Fibroblast of the aortic adventitia (primary cell): Measurements from ENCODE around the gene NR2E1. TPM values are rescaled to one million over a fixed set of nuclear protein-coding genes. Genes with fewer than 3 reads are reported as not detected.

ENCODE experiments used
- DNase-seq: peaks from one replicate; pipeline ENCODE4 v3.0.0-alpha.2; 2010; ENCODE audit warnings: low read depth
- H3K4me3 ChIP-seq: 2 replicates; pipeline ENCODE4 v1.5.1; 2011; ENCODE audit warnings: low read depth, mild to moderate bottlenecking, control low read depth, low read length, moderate library complexity
- total RNA-seq: library from RNA; depleted of rRNA; stranded (reverse); fragments of >200 nt; gene quantifications from 2 replicates; pipeline ENCODE4 v1.2.3, GENCODE V29; 2012; ENCODE audit warnings: low replicate concordance
- TF ChIP-seq, protein P1 (sequence below): IDR thresholded peaks from 2 replicates; pipeline ENCODE4 v1.5.1; 2011; ENCODE audit warnings: mild to moderate bottlenecking, low read length, control low read depth, inconsistent platforms; ENCODE audit not compliant: insufficient read depth

Gene NR2E1
- total RNA-seq, 1 donor: not detected

DNA sequence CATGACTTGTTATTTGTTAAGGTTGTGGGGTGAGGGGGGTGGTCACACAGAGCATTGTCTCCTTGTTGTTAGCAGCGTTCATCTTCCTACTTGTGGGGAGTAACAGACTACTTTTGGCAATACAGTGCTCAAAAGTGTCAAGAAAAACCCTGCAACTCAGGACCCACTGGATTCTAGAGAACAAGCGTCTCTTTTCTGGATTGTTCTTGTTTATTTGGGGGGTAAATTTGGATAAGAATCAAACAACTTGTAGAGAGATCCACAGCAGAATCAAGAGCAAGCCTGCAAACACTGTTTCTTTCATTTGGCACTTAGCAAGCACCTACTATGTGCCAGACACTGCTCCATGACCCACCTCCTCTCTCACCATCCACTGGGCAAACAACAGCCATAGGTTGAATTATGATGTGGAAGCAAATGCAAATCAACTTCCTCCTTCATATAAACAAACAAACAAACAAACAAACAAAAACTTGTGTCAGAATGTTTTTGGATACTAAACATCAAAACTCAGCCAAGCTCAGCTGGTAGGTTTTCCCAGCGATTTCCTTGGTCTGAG lies 4.0 kb upstream of the NR2E1 start:
- TF ChIP-seq, protein P1, sequence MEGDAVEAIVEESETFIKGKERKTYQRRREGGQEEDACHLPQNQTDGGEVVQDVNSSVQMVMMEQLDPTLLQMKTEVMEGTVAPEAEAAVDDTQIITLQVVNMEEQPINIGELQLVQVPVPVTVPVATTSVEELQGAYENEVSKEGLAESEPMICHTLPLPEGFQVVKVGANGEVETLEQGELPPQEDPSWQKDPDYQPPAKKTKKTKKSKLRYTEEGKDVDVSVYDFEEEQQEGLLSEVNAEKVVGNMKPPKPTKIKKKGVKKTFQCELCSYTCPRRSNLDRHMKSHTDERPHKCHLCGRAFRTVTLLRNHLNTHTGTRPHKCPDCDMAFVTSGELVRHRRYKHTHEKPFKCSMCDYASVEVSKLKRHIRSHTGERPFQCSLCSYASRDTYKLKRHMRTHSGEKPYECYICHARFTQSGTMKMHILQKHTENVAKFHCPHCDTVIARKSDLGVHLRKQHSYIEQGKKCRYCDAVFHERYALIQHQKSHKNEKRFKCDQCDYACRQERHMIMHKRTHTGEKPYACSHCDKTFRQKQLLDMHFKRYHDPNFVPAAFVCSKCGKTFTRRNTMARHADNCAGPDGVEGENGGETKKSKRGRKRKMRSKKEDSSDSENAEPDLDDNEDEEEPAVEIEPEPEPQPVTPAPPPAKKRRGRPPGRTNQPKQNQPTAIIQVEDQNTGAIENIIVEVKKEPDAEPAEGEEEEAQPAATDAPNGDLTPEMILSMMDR: no peak
- H3K4me3 ChIP-seq: no peak overlapping the region
- no peak for DNase-seq

DNA sequence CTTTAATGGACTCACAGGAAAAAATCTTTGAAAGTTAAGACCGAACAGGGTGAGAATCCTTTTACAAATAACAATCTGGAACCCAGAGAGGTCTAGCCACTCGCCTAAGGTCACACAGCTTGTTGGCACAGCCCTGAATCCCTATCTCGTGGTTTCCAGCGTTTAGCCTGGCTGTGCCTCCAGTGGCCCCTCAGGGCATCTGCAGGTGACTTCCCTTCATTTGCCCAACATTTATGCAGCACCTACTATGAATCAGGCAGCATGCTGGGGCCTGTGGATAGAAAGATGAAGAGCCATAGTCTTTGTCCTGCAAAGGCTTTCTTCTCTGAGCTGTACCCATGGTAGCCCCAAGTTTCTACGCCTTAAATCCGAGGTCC lies 2.6 kb upstream of the NR2E1 start:
- TF ChIP-seq, protein P1: no peak
- DNase-seq: no peak
- H3K4me3 ChIP-seq: no peak overlapping the region

DNA sequence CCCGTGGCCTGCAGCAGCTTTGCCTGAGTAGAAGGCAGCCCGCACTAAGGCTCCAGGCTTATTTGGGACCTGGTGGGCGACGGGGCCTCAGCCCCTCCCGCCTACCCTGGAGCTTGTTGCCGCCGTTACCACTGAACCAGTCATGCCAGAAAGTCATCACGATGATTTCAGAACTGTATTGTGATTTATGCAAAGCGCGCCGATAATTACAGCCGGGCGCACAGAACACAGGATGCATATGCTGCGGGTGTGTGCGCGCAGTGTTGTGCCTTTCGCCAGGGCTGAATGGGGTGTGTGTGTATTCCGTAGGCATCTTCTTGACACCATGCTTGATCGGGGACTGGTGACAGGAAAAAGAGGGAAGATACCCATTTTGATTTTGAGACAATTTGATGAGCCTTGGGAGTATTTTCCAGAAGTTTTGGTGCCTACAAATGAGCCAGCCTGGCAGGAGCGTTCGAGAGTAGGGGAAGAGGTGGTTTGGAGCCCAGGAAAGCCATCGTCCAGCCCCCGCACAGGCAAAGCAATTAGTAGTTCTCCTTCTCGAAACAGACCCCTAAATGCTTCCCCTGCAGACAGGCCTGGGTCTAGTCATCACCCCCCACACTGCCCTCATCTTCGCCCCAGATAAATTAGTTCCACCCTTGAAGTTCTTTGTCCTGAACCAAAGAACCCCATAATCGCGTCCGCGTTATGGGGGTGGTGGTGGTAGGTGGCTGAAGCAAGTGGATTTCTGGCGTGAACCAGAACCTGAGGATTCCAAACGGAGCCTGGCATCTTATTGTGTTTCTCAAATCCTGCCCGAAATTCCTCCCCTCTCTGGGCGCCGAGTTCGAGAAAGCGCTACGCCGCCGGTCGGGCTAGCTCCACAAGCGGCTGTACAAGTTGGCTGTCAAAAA lies 1.9 kb upstream of the NR2E1 start:
- no peak overlapping the region for H3K4me3 ChIP-seq
- no peak for DNase-seq
- TF ChIP-seq, protein P1: no peak

DNA sequence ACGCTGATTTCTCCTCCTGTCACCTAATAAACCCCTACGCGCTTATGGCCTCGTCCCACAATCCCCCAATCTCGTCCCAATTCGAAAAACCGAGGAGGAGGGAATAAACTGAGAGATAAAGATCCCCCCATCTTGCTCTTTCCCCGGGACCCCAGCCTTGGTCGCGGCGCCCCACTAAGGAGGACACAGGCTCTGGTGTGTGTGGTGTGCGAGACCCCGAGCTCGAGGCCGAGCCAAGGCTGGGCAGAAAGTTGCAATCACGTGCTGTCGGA lies 1.3 kb upstream of the NR2E1 start:
- TF ChIP-seq, protein P1: no peak
- H3K4me3 ChIP-seq: no peak overlapping the region
- no peak for DNase-seq

DNA sequence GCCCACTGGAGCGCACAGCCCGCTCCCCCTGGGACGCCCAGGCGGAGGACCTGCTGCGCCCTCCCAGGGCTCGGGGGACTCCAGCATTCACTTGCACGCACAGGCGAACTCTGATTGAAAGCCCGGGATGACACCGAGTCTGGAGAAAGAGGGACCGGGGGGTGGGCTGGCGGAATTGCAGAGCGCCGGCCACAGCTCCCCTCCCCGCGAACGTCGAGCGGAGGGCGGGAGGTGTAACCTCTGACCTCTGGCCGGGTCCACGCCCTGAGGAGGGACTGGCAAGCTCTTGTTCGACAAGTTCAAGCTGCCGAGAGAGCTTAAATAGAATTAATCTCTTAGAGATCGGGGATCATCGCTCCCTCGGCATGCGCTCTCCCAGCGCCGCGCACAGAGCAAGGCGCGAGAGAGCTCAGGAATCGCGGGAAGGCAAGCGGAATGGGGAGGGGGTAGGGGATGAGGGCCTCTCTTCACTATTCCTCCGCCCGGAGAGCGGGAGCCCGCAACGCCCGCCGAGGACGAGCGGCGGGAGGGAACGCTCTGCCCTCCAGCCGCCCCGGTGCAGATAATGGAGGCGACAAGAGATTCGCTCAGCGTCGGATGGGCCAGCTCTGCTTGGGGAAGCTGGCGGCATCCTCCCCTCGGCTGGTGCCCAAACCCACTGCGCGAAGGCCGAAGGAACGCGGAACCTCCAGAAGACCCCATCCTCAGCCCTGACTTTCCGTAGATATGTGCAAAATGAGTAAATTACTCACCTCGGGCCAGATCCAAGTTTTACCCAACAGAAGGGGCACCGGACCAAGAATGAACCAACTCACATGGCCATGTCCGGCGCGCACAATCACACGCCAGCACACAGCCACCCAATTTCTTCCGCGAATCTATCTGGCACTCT lies 761 bp upstream of the NR2E1 start:
- DNase-seq: no peak
- H3K4me3 ChIP-seq: no peak overlapping the region
- TF ChIP-seq, protein P1: no peak

DNA sequence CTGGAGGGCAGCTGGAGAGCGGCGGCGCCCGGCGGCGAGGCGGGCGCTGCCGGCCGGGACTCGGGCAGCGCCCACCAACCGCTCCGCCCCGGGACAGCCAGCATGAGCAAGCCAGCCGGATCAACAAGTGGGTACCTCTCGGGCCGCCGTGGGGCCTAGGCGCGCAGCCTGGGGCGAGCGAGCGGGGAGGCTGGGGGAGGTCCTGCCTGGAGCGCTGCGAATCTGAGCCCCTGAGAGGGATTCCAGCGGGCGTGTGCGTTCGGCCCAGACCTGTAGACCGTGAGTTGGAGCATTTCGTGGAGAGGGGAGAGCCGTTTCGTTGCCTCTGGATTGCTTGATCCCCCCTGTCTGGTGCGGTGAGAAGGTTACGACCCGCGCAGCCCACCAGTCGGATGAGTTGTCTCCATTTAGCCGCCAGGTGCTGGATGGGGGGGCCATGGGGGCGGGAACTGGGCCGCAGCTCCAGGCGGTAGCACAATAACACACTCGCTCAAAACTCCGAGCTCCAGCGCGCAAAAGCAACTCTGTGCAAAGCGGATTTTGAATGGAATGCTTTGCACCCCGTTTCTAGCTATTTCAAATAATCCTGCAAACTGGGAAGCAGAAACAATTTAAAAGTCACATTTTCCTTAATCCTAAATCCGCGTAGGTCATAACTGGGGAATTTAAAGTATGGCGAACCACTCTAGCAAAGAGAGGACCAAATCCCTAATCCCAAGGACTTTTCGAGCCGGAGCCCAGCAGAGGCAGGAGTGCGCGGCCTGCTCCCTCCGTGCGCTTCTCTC lies 1.0 kb downstream of the NR2E1 start:
- TF ChIP-seq, protein P1: no peak
- no peak overlapping the region for H3K4me3 ChIP-seq
- no peak for DNase-seq
